ENCODE data around the gene RUFY4.
"Not testable (repeated sequence)": the region's sequence is repeated elsewhere in the genome, so short reads cannot be mapped to it uniquely, and the experiment has no call there.

RUFY4 gene

GRCh38 chr2:218082586-218083351, 13.7 kb downstream of the RUFY4 start:
- no peak for DNase-seq (ENCODE audit: low read depth in 1 of 2, low spot score in 1 of 2)

DNA sequence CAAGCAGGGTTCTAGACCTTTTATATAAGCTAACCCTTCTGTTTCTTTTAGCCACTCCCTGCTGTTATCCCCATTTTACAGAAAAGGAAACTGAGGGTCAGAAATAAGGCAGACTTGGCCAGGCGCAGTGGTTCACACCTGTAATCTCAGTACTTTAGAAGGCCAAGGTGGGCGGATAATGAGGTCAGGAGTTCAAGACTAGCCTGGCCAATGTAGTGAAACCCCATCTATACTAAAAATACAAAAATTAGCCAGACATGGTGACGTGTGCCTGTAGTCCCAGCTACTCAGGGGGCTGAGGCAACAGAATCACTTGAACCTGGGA, 14.3 kb downstream of the RUFY4 start:
- DNase-seq (ENCODE audit: low read depth in 1 of 2, low spot score in 1 of 2) = no peak

- DNase-seq (ENCODE audit: low read depth in 1 of 2, low spot score in 1 of 2) = no peak
Measured at GRCh38 chr2:218086478-218086877, 17.4 kb downstream of the RUFY4 start.

DNA sequence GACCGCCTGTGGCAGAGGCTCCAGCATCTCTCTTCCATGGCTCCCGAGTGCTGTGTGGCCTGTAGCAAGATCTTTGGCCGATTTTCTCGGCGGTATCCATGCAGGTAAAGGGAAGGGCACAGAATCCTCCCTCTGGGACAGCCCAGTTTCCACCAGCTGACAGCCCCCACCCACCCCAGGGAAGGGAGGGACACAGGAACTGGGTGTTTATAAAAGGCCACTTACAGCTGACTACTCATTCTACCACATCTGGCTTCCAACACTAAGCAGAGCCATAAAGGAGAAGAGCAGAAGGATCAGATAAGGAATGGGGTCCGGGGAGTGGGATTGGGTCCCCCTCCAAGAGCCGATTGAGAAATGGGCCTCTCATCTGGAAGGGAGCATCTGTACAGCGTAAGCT, 20.2 kb downstream of the RUFY4 start:
- DNase-seq (ENCODE audit: low read depth in 1 of 2, low spot score in 1 of 2) = no peak

GRCh38 chr2:218091746-218092145, 22.7 kb downstream of the RUFY4 start:
- no peak for DNase-seq (ENCODE audit: low read depth in 1 of 2, low spot score in 1 of 2)

DNA sequence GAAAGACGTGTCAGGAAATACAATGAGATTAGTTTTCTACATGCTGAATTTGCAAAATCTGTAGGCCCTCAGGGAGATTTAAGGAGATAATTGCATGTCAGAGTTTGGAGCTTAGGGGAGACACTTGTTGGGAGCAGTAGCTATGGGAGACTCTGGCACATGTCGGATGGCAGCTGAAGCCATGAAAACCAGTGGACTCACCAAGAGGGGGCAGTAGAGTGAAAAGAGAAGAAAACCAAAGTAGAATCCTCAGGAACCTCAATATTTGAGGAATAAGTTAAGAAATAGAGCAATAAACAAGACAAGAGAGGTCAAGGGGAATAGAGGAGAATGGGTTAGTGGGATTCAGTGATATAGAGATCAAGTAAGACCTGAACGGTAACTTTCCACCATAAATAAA, 24.8 kb downstream of the RUFY4 start:
- DNase-seq (ENCODE audit: low read depth in 1 of 2, low spot score in 1 of 2) = no peak

- DNase-seq (ENCODE audit: low read depth in 1 of 2, low spot score in 1 of 2) = no peak
Measured at GRCh38 chr2:218095853-218096252, 26.8 kb downstream of the RUFY4 start.

GRCh38 chr2:218097975-218098374, 28.9 kb downstream of the RUFY4 start:
- DNase-seq (ENCODE audit: low read depth in 1 of 2, low spot score in 1 of 2) = no peak

DNA sequence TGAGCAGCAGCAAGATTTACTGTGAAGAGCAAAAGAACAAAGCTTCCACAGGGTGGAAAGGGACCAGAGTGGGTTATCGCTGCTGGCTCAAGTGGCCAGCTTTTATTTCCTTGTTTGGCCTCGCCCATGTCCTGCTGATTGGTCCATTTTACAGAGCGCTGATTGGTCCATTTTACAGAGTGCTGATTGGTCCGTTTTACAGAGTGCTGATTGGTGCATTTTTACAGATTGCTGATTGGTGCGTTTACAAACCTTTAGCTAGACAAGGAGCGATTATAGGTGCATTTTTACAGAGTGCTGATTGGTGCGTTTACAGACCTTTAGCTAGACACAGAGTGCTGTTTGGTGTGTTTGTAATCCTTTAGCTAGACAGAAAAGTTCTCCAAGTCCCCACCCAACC, 39.8 kb downstream of the RUFY4 start:
- DNase-seq (ENCODE audit: low read depth in 1 of 2, low spot score in 1 of 2) = not testable (repeated sequence)

GRCh38 chr2:218121789-218122188, 52.7 kb downstream of the RUFY4 start:
- not testable (repeated sequence) for DNase-seq (ENCODE audit: low read depth in 1 of 2, low spot score in 1 of 2)

- not testable (repeated sequence) for DNase-seq (ENCODE audit: low read depth in 1 of 2, low spot score in 1 of 2)
Measured at GRCh38 chr2:218122286-218122685, 53.2 kb downstream of the RUFY4 start.

DNA sequence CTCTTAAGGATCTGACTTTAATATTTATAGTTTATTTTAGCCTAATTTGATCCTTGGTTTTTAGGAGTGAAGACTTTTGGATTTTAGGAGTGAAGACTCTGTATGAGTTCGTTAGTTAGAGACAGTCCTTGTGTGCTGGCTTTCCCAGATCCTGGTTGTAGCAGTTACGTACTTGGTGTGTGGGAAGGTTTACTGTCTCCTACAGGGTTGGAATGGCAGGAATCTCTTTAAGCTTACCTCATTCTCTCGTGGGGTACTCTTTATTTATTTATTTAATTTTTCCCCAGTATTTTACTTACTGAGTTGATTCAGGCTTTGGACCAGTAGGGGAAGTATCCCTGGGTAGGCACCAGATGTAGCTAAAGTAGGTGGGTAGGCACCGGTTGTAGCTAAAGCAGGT, 54.9 kb downstream of the RUFY4 start:
- DNase-seq (ENCODE audit: low read depth in 1 of 2, low spot score in 1 of 2) = no peak

GRCh38 chr2:218125095-218125494, 56.0 kb downstream of the RUFY4 start:
- DNase-seq (ENCODE audit: low read depth in 1 of 2, low spot score in 1 of 2) = no peak

DNA sequence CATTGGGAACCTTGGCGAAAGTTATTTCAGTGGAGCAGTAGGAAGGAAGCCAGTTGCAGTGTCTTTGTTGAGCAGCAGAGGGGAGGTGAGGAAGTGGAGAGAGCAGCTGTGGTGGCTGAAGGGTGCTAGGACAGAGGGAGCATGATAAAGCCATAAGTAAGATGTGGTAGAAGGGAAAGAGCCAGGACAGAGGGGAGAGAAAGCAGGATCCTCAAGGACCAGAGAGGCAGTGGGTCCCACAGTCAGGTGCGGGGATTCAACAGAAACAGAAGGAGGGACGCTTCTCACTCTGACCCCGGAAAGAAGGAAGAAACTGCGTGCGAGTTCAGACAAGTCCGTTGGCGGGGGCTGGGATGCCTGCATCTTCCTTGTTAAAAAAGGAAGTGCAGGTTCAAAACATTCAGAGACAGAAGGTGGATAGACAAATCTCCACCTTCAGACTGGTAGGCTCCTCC, 56.6 kb downstream of the RUFY4 start, which contains the start of gene CXCR2:
Gene CXCR2, plus strand, starts transcription at position 403 of the 455 bp plus-strand sequence. CDS start 8,774 bp downstream, outside the sequence.
- no peak for DNase-seq (ENCODE audit: low read depth in 1 of 2, low spot score in 1 of 2)

DNA sequence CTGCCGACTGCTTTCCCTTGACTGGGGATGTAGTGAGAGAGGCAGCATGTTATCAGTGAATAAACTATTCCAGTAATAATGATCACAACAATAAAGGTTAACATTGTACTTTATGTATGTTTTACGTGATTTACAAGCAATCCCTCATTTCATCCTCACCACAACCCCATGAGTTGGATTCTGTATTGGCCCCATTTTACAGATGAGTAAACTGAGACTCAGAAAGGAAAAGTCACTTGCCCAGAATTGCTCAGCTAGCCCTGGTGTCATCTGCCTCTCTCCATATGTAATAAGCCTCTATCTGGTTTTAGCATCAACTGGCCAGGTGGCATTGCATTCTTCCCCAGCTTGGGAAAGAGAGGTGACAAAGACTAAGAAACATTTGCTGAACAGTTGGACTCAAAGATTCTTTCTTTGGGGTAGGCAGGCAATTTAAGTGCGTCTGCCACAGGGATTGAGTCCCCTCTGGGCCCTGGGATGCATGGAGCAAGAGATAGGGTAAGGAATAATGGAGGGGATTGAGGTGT, 58.9 kb downstream of the RUFY4 start:
- DNase-seq (ENCODE audit: low read depth in 1 of 2, low spot score in 1 of 2) = no peak

- DNase-seq (ENCODE audit: low read depth in 1 of 2, low spot score in 1 of 2) = no peak
Measured at GRCh38 chr2:218128781-218129457, 59.9 kb downstream of the RUFY4 start.

GRCh38 chr2:218129458-218130135, 60.5 kb downstream of the RUFY4 start:
- DNase-seq (ENCODE audit: low read depth in 1 of 2, low spot score in 1 of 2) = no peak

- DNase-seq (ENCODE audit: low read depth in 1 of 2, low spot score in 1 of 2) = no peak
Measured at GRCh38 chr2:218130377-218130776, 61.3 kb downstream of the RUFY4 start.

- no peak for DNase-seq (ENCODE audit: low read depth in 1 of 2, low spot score in 1 of 2)
Measured at GRCh38 chr2:218130822-218131221, 61.8 kb downstream of the RUFY4 start.

GRCh38 chr2:218137514-218137913, 68.5 kb downstream of the RUFY4 start:
- DNase-seq (ENCODE audit: low read depth in 1 of 2, low spot score in 1 of 2) = no peak

DNA sequence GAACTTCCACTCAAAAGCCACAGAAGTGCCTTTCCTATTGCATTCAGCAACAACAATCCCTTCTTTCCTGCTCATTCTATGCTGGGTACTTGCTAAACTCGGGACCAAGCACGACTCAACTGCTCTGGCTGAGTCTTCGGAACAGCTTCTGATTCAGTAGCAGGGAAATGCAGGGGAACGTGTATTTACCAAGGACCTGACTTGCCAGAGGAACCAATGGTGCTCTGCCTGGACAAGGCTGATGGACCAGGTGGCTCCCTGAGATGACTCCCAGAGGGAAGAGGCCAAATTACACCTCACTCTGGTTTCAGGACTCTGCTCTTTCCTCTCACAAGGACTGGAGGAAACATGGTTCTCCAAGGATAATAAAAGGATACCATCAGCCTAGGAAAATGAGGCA, 69.0 kb downstream of the RUFY4 start:
- no peak for DNase-seq (ENCODE audit: low read depth in 1 of 2, low spot score in 1 of 2)

All from activated CD4-positive, alpha-beta T cell treated with anti-CD3 and anti-CD28 coated beads, Interleukin-2, amount 50 U/mL, for 24 hours (primary cell).